ENCODE data around the gene FNIP1.

DNA sequence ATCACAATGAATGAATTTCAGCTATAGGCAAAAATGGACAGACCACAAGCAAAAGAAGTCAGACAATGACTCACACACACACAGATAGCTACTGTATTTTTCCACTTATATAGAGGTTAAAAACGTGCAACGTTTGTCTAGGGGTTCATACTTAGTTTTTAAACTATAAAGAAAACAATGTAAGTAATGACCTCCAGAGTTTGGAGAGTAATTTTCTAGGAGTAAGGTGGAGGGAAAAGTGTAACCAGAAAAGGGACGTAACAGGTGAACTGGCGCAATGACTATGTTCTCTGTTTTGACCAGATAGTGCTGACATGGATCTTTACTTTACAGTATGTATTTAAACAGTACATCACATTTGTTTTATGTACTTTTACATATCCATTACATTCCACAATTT, 51.1 kb downstream of the FNIP1 start:
- no peak for TF ChIP-seq EGR1 (IDR thresholded peaks at IDR 0.05; ENCODE audit: borderline replicate concordance, low read depth, low read length)
- no peak for TF ChIP-seq EP300 (IDR thresholded peaks at IDR 0.05; ENCODE audit: borderline replicate concordance in 1 of 2, low read depth in 2 of 2, low read length in 2 of 2)
- TF ChIP-seq, protein P1, sequence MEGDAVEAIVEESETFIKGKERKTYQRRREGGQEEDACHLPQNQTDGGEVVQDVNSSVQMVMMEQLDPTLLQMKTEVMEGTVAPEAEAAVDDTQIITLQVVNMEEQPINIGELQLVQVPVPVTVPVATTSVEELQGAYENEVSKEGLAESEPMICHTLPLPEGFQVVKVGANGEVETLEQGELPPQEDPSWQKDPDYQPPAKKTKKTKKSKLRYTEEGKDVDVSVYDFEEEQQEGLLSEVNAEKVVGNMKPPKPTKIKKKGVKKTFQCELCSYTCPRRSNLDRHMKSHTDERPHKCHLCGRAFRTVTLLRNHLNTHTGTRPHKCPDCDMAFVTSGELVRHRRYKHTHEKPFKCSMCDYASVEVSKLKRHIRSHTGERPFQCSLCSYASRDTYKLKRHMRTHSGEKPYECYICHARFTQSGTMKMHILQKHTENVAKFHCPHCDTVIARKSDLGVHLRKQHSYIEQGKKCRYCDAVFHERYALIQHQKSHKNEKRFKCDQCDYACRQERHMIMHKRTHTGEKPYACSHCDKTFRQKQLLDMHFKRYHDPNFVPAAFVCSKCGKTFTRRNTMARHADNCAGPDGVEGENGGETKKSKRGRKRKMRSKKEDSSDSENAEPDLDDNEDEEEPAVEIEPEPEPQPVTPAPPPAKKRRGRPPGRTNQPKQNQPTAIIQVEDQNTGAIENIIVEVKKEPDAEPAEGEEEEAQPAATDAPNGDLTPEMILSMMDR (IDR thresholded peaks at IDR 0.05; ENCODE audit: control extremely low read depth in 1 of 3, insufficient read depth in 1 of 3, low read depth in 1 of 3, low read length in 3 of 3): no peak
- TF ChIP-seq RAD21 (IDR thresholded peaks at IDR 0.05 in 1 of 2, conservative IDR thresholded peaks at IDR 0.05 in 1 of 2; ENCODE audit: low read depth in 2 of 2, low read length in 2 of 2): no peak
- TF ChIP-seq TAF1 (IDR thresholded peaks at IDR 0.05; ENCODE audit: low read depth, low read length): no peak
- TF ChIP-seq, protein P2, sequence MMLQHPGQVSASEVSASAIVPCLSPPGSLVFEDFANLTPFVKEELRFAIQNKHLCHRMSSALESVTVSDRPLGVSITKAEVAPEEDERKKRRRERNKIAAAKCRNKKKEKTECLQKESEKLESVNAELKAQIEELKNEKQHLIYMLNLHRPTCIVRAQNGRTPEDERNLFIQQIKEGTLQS (IDR thresholded peaks at IDR 0.05; ENCODE audit: insufficient read depth, low read depth, low read length): no peak
- TF ChIP-seq KDM5A (IDR thresholded peaks at IDR 0.05; ENCODE audit: low read length): no peak
- TF ChIP-seq RFX5 (IDR thresholded peaks at IDR 0.05; ENCODE audit: borderline replicate concordance, low read depth, low read length): no peak
- no peak for TF ChIP-seq POLR2A (IDR thresholded peaks at IDR 0.05; ENCODE audit: control extremely low read depth in 1 of 2, low read depth in 2 of 2, low read length in 2 of 2)
- no peak for TF ChIP-seq TEAD4 (IDR thresholded peaks at IDR 0.05; ENCODE audit: low read depth, low read length)
